ENCODE measurements around the gene NFAM1.

NFAM1 gene, protein sequence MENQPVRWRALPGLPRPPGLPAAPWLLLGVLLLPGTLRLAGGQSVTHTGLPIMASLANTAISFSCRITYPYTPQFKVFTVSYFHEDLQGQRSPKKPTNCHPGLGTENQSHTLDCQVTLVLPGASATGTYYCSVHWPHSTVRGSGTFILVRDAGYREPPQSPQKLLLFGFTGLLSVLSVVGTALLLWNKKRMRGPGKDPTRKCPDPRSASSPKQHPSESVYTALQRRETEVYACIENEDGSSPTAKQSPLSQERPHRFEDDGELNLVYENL

GRCh38 chr22:42432020-42432596, at the start of gene NFAM1:
Gene NFAM1 (minus strand): TSS chr22:42432403. CDS start chr22:42432357, 46 bp downstream.
- DNase-seq = peak in 1 of 10 donors; percentile 24
- intact Hi-C loops (cut with DNase I) = loop anchor here (5.0 kb wide), 1 partner anchor 65 kb away; no protein-coding TSS in a partner anchor

- intact Hi-C loops (cut with DNase I) = no loop called here
- peak in 1 of 10 donors; percentile 61 for DNase-seq
Measured at GRCh38 chr22:42475122-42475521, 42.9 kb upstream of the NFAM1 start.

DNA sequence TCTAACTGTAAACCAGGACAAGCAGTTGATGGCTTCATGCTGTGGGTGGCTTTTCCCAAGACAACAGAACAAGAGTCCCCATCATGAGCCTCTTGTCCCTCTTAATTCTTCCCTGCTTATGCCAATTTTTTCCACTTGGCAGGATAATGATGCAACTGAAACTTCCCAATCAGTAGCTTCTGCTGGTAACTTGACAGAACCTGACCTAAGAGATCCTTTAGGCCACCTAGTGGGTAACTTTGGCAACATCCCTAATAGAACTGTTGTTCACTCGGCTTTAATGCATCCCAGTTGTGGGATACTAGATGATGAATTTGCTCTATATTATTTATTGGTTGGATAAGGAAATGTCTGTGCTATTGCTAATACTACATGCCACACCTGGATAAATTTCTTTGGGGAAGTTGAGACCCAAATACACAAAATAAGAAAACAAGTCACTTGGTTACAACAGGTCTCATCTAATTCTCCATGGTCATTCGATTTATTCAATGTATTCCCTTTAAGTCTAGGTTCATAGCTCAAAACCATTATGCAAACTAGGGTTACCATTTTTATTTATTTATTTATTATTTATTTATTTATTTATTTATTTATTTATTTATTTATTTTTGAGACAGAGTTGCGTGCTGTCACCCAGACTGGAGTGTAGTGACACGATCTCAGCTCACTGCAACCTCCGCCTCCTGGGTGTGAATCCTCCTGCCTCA, 41.4 kb upstream of the NFAM1 start:
- DNase-seq = peak in 1 of 10 donors; percentile 8
- intact Hi-C loops (cut with DNase I) = no loop called here

GRCh38 chr22:42472671-42473070, 40.5 kb upstream of the NFAM1 start:
- intact Hi-C loops (cut with DNase I) = no loop called here
- peak in 1 of 10 donors; percentile 75 for DNase-seq

GRCh38 chr22:42471441-42471840, 39.2 kb upstream of the NFAM1 start:
- no peak for DNase-seq
- intact Hi-C loops (cut with DNase I) = no loop called here

GRCh38 chr22:42470366-42471082, 38.3 kb upstream of the NFAM1 start:
- intact Hi-C loops (cut with DNase I) = no loop called here
- DNase-seq = no peak

- intact Hi-C loops (cut with DNase I) = no loop called here
- no peak for DNase-seq
Measured at GRCh38 chr22:42468841-42469240, 36.6 kb upstream of the NFAM1 start.

GRCh38 chr22:42462016-42462415, 29.8 kb upstream of the NFAM1 start:
- intact Hi-C loops (cut with DNase I) = no loop called here
- DNase-seq = peak in 1 of 10 donors; percentile 15

- no peak for DNase-seq
- intact Hi-C loops (cut with DNase I) = no loop called here
Measured at GRCh38 chr22:42461511-42461910, 29.3 kb upstream of the NFAM1 start.

DNA sequence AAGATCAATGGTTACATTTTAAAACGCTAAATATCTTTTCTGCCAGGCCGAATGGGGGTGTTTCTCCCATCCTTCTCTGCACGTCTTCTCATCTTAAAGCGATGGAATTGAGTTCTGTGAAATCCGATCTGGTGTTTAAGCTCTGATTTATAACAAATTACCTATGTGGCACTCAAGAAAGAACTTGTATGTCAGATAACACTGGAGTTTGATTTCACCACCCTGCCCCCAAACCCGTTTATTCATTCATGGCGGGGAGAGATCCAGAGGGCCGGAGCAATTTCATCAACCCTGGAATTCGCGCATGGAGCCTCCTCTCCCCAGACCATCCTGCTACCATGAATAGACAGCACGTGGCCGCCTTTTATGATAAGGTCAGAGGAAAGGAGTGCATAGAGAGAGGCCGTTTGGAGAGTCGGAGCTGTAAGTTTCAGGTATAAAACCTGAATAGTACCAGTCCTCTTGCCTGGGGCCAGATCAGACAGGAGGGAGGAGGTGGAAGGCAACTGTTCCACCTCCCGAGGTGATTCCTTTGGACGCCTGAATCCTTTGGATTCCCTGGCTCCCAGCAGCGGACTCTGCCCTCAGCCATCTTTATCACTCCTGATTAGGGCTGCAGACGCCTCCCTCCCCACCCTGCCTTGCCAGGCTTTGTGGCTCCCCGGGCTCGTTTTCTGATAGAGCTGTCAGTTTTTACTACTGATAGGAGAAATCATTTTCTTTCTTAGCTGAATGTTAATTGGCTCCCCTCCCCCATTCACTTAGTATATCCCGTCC, 27.3 kb upstream of the NFAM1 start:
- no peak for DNase-seq
- intact Hi-C loops (cut with DNase I) = no loop called here

GRCh38 chr22:42452916-42453315, 20.7 kb upstream of the NFAM1 start:
- intact Hi-C loops (cut with DNase I) = no loop called here

DNA sequence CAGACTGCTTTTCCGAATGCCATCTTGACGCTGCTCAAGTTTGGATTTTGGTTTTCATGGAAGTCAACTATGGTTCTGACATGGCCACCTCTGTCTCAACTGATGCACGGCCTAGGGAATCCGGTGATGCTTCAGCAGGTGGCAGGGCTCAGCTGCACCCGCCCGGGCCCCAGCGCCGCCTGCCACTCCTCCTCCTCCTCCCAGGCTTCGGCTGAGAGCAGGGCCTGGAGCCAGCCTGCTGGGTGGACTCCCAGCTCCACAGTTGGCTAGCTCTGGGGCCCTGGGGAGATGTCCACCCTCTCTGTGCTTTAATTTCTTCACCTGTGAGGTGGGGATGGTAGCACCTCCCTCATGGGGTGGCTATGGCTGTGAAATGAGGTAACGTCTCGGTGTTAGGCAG, 20.3 kb upstream of the NFAM1 start:
- DNase-seq = peak in 2 of 10 donors; percentile 55 to 71
- intact Hi-C loops (cut with DNase I) = no loop called here

More at GRCh38 chr22:42452916-42453315, 20.7 kb upstream of the NFAM1 start:
- peak in 2 of 10 donors; percentile 35 to 70 for DNase-seq

GRCh38 chr22:42451499-42452145, 19.4 kb upstream of the NFAM1 start:
- peak in 3 of 10 donors; percentile 17 to 52 (median 51) for DNase-seq
- intact Hi-C loops (cut with DNase I) = no loop called here

DNA sequence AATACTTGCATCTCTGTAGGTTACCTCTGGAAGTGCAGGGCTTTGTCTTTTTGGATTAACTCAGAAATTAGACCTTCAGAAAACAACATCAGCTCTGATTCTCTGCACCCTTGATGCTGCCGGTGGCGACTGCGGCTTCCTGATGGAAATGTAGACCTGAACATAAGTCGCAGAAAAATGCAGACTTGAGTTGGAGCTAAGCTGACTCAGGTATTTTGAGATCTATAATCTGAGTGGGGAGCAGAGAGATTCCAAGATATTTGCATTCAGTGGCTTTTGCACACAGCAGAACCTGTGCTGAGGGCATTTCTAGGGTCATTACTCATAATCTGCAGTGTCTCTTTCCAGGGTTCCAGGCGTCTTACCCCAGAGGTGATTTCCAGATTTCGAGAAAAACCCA, 18.7 kb upstream of the NFAM1 start:
- DNase-seq = peak in 2 of 10 donors; percentile 22 to 27
- intact Hi-C loops (cut with DNase I) = no loop called here

DNA sequence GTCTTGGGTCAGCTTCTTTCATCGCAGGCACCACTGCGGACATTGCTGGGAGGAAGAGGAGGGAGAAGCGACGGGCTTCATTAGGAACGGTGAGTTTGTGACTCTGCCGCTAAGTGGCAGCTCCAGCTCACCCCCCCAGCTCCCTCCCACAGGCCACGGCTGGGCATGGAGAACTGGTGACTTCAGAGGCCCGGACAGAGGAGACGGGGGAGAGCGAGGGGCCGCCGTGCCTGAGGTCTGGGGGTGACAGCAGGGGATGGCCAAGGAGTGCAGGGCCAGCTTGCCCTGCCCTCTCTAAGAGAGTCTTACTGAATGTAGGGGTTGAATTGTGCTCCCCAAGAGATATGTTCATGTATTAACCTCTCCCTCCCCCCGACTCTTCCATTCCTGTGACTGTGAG, 13.9 kb upstream of the NFAM1 start:
- peak in 3 of 10 donors; percentile 37 to 66 (median 59) for DNase-seq
- intact Hi-C loops (cut with DNase I) = no loop called here

DNA sequence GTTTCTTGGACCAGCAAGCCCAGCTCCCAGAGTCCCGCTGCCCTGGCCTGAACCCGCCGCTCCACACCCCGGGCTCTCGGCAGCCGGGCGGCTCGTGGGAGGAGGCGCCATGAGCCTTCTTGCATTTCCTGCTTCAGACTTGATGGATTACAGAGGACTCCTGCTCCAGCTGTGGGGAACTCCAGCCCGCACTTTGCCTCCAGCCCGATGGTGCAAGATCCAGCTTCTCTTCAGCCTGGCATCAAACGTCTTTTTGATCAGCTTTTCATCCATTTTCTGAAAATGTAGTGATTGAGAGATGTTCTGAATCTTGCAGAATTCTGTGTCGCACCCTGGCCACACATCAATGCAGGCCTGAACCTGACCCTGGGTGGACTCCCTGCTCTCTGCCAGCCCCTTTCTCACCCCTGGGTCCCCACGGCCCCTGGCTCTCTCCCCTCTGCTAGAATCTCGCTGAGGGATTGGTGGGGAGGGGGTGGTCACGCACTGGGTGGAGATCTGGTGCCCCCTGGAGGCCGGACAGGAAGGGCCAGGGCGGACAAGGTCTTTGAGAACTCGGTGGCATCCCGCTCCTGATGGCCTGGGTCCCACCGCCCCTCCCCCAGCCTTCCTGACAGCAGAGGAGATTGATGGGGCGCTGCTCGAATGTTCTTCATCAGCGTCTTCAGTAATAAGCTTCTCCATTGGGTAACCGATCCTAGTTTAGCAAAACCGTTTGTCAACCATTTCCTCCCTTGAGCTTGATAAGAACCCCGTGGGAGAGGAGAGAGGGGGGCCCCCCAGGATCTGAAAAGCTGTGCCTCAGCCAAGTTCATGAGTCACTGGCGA, 12.1 kb upstream of the NFAM1 start:
- peak; percentile 69 to 97 (median 85) for DNase-seq
- intact Hi-C loops (cut with DNase I) = no loop called here

GRCh38 chr22:42443240-42444076, 11.3 kb upstream of the NFAM1 start:
- DNase-seq = peak in 2 of 10 donors; percentile 52 to 60
- intact Hi-C loops (cut with DNase I) = no loop called here

GRCh38 chr22:42442748-42443147, 10.5 kb upstream of the NFAM1 start:
- intact Hi-C loops (cut with DNase I) = no loop called here
- DNase-seq = no peak
